Large intestine (tissue), 3 donors: ENCODE data around the gene L3HYPDH. TPM values are rescaled to one million over a fixed set of nuclear protein-coding genes. Genes with fewer than 3 reads are reported as not detected.

ENCODE experiments used
- DNase-seq, 2 donors: peaks; one replicate each; pipeline versions ENCODE4 v3.0.0 to v3.0.0-alpha.2; 2013
- H3K27ac ChIP-seq: one replicate; pipeline ENCODE4 v1.5.1; 2013; ENCODE audit warnings: low read length
- H3K27me3 ChIP-seq: 2 replicates; pipeline ENCODE4 v1.6.1; 2013; ENCODE audit warnings: low read length; ENCODE audit not compliant: control insufficient read depth, insufficient read depth
- H3K36me3 ChIP-seq: 2 replicates; pipeline ENCODE4 v1.6.1; 2013; ENCODE audit warnings: low read length; ENCODE audit not compliant: control insufficient read depth, insufficient read depth
- H3K4me1 ChIP-seq: one replicate; pipeline ENCODE4 v1.6.1; 2013; ENCODE audit warnings: low read length; ENCODE audit not compliant: control insufficient read depth, insufficient read depth
- H3K4me3 ChIP-seq: one replicate; pipeline ENCODE4 v1.5.1; 2013; ENCODE audit warnings: low read length
- H3K9me3 ChIP-seq: one replicate; pipeline ENCODE4 v1.6.1; 2013; ENCODE audit warnings: mild to moderate bottlenecking, low read depth, low read length, moderate library complexity; ENCODE audit not compliant: control insufficient read depth
- WGBS: methylation state at CpG from one replicate; pipeline ENCODE4 v1.1.5; 2013; ENCODE audit warnings: low lambda C conversion rate; ENCODE audit not compliant: insufficient coverage; 5-methylcytosine and 5-hydroxymethylcytosine counted together
- polyA plus RNA-seq: library from polyadenylated mRNA; unstranded; fragments of 120-200 nt; gene quantifications from one replicate; pipeline ENCODE4 v1.2.1, GENCODE V29; 2013

L3HYPDH gene
- polyA plus RNA-seq, 1 donor = 45.4 TPM

DNA sequence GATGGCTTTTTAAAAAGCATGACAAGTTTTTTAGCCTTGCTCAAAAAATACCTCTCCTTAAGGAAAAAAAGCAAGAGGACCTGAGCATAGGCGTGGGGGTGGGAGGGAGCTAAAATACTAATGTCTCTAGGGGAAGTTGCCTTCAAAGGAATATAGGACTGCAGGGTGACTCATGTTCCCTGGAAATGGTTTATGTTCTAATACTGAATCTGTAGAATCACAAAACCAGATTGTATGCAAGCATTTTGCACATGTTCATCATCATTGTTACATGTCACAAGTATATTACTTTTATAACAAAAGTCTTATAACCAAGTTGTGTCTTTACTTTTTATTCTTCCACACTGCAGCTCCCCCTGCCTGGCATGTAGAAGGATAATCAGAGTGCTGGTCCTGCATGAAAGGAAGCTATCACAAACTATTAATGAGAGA lies 55.6 kb downstream of the L3HYPDH start:
- Histone ChIP-seq H3K27ac (no peak overlapping the region), H3K4me3 (no peak overlapping the region), H3K27me3 (no peaks in the 10 kb centered on the region), H3K36me3 (no peaks in the 10 kb centered on the region), H3K9me3 (no peaks in the 10 kb centered on the region), H3K4me1 (no peaks in the 10 kb centered on the region)
- no CpG with 5 or more reads among the region's 1 CpG for WGBS
- DNase-seq = no peak

DNA sequence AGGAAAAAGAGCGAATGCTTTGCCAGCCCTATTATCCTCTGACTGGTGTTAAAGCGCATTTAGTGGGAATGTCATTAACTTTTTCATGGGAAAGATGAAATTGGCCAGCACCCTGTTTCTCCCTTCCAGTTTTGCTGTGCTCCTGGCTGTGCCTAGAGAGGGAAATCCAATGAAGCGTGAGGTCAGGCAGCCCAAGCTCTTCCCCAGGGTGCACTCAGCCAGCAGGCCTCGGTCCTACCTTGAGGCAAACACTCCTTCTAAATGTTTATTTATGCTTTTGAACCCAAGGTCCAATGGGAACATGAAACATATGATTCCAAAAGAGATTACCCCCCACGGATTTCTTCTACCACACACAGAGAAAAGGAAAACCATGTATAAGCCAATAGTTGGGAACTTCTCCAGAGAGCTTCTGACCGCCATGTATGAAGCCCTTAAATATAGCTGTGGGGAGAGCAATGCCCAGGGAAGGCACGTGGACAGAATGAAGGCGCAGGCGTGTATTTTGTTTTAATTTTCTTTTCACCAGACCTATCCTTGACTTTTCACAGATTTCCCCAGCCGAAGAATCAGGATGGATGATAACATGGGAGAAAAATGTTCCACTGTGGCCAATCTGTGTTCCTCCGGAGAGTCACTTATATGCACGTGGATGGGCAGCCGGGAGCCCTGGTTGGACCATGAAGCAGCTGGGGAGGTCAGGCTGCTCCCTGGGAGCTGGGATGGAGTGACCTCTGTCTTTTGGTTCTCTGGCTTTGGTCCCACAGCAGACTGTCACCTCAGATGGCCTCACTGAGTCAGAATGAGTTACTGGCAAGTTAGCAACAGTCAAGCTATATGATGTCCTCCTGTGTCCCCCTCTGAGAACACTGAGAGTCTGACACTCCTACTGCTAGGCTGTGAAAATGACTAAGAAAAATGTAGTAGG lies 56.3 kb downstream of the L3HYPDH start:
- WGBS = 100% methylated on average over 2 of the region's 13 CpGs
- Histone ChIP-seq H3K27me3 (no peaks in the 10 kb centered on the region), H3K4me3 (no peak overlapping the region), H3K4me1 (no peaks in the 10 kb centered on the region), H3K27ac (no peak overlapping the region), H3K9me3 (no peaks in the 10 kb centered on the region), H3K36me3 (no peaks in the 10 kb centered on the region)
- no peak for DNase-seq

DNA sequence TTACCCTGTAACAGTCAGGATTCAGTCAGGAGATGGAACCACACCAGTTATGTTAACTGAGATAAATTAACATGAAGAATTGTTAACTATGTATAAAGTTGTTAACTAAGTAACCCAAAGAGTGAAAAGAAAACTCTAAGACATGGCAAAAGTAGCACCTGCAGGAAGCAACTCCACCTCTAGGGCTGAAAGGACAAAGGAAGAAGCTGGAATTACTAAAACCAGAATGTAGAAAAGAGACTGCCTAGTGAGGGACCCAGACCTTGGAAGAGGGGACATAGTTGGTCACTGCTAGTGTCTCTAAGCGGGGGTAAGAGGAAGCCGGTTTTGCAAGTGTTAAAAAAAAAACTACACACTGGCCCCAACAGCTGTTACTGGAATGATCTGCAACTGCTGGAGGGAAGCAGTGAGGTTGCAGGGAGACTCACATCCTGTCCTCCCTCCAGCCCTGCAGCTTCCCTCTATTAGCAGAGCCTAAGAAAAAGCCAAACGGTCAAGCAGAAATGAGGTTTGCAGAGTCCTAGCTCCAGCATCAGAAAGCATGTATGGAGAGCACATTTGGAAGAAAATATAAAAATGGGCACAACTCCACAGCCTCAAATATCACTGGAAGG lies 58.8 kb downstream of the L3HYPDH start:
- Histone ChIP-seq H3K27me3 (no peaks in the 10 kb centered on the region), H3K9me3 (no peaks in the 10 kb centered on the region), H3K36me3 (no peaks in the 10 kb centered on the region), H3K27ac (no peak overlapping the region), H3K4me1 (no peaks in the 10 kb centered on the region), H3K4me3 (no peak overlapping the region)
- no peak for DNase-seq
- no CpG with 5 or more reads among the region's 3 CpGs for WGBS

DNA sequence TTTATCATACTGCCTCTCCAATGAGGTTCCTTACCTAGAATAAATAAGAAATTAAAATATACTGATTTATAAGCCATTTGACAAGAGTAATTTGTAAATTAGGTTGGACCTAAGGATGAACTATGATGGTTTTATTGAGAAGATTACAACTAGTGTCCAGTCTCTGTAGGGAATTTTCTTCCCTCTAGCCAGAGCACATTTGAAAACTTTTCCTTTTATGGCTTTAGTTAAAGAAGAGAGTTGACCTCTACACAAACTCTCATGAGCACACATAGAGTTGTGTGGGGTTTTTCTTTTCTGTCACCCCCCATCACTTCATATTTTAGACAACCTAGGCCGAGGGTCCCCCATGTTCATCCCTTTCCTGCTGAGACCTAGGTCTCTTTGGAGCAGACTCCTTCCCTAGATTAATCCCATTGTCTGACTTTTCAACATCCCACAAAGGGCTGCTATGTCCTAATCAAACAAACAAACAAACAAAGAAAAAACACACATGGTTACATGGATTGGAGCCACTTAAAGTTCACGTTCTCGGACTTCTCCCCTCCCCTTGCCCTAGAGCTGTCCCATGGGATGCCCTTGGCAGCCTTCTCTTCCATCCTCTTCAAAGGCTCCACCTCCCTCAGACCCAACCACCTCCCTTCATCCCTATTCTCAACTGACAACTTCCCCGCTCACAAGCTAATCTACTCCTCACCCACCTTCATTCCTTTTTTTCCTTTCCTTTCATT lies 59.7 kb downstream of the L3HYPDH start:
- 83% methylated on average over 1 of the region's 4 CpGs for WGBS
- H3K4me1 ChIP-seq = peaks cover 4% of the 10 kb centered on the region
- no peak for DNase-seq
- H3K9me3 ChIP-seq = no peaks in the 10 kb centered on the region
- H3K36me3 ChIP-seq = no peaks in the 10 kb centered on the region
- H3K27ac ChIP-seq = no peak overlapping the region
- H3K4me3 ChIP-seq = no peak overlapping the region
- H3K27me3 ChIP-seq = no peaks in the 10 kb centered on the region

Other genes with a start within 250 kb of the L3HYPDH start
- gene GPR135, start 19.0 kb downstream of the L3HYPDH start, polyA plus RNA-seq = 3.5 TPM
- gene JKAMP, start 109 bp upstream of the L3HYPDH start, polyA plus RNA-seq = 65.1 TPM
- gene CCDC175, start 92.4 kb upstream of the L3HYPDH start, polyA plus RNA-seq = 1.5 TPM